Peyer's patch (tissue), 4 donors: Measurements from ENCODE around the gene CCDC88A. TPM values are rescaled to one million over a fixed set of nuclear protein-coding genes. Genes with fewer than 3 reads are reported as not detected.
"Not testable (repeated sequence)": the region's sequence is repeated elsewhere in the genome, so short reads cannot be mapped to it uniquely, and the experiment has no call there.

Experiments used
- DNase-seq, 3 donors: peaks; one replicate each; pipeline ENCODE4 v3.0.0-alpha.2; 2017 to 2019
- H3K27ac ChIP-seq, 4 donors: fragments of 200-600 bp; sonication (generic); one replicate each; pipeline ENCODE4 v1.5.1; 2016 to 2019
- H3K27me3 ChIP-seq, 2 donors: fragments of 200-600 bp; sonication (generic); one replicate each; pipeline ENCODE4 v1.5.1; 2019
- H3K36me3 ChIP-seq, 3 donors: fragments of 200-600 bp; sonication (generic); one replicate each; pipeline ENCODE4 v1.5.1; 2016 to 2019
- H3K4me1 ChIP-seq, 4 donors: fragments of 200-600 bp; sonication (generic); one replicate each; pipeline ENCODE4 v1.5.1; 2016 to 2019
- H3K4me3 ChIP-seq, 4 donors: fragments of 200-600 bp; sonication (generic); 1 replicate in 3 of 4; 2 replicates in 1 of 4; pipeline ENCODE4 v1.5.1; 2016 to 2019; ENCODE audit warnings: mild to moderate bottlenecking in 1 of 4
- H3K9me3 ChIP-seq, 4 donors: fragments of 200-600 bp; sonication (generic); one replicate each; pipeline ENCODE4 v1.5.1; 2016 to 2019; ENCODE audit warnings: mild to moderate bottlenecking in 1 of 4
- CTCF ChIP-seq, 6 experiments: fragments of 450-650 bp in 4 of 6; fragments of 200-600 bp in 2 of 6; sonication (generic) in 1 of 6; IDR thresholded peaks; one replicate each; pipeline ENCODE4 v1.5.1; 2017 to 2019; ENCODE audit warnings: antibody characterized with exemption in 6 of 6, mild to moderate bottlenecking in 3 of 6, moderate library complexity in 1 of 6
- POLR2A ChIP-seq, 2 donors: fragments of 450-650 bp; IDR thresholded peaks; one replicate each; pipeline ENCODE4 v1.5.1; 2017; ENCODE audit warnings: antibody characterized with exemption in 2 of 2, mild to moderate bottlenecking in 2 of 2, moderate library complexity in 2 of 2
- total RNA-seq, 4 donors: library from RNA; depleted of rRNA; stranded (reverse); fragments of >200 nt; gene quantifications; one replicate each; pipeline ENCODE4 v1.1.0, GENCODE V29; 2016

The CCDC88A gene
- total RNA-seq, 4 donors from 2014 or later: 7.7 to 95.7 (median 16.9) TPM

GRCh38 chr2:55459279-55459678 is 39.6 kb upstream of the CCDC88A start:
- H3K27ac ChIP-seq: no peak overlapping the region
- H3K4me1 ChIP-seq: no peaks in the 10 kb centered on the region
- no peaks in the 10 kb centered on the region for H3K27me3 ChIP-seq
- H3K36me3 ChIP-seq: no peaks in the 10 kb centered on the region
- no peaks in the 10 kb centered on the region for H3K9me3 ChIP-seq
- no peak for TF ChIP-seq POLR2A (IDR thresholded peaks at IDR 0.05)
- TF ChIP-seq CTCF (IDR thresholded peaks at IDR 0.05): no peak
- H3K4me3 ChIP-seq: no peak overlapping the region
- no peak for DNase-seq

GRCh38 chr2:55454121-55454520 is 34.5 kb upstream of the CCDC88A start:
- Histone ChIP-seq H3K36me3 (no peaks in the 10 kb centered on the region), H3K4me3 (no peak overlapping the region)
- DNase-seq: no peak

GRCh38 chr2:55452879-55453278 is 33.2 kb upstream of the CCDC88A start:
- Histone ChIP-seq H3K4me3 (no peak overlapping the region), H3K9me3 (no peaks in the 10 kb centered on the region), H3K27me3 (no peaks in the 10 kb centered on the region), H3K36me3 (no peaks in the 10 kb centered on the region), H3K4me1 (no peaks in the 10 kb centered on the region), H3K27ac (no peak overlapping the region)
- no peak for DNase-seq
- TF ChIP-seq CTCF (IDR thresholded peaks at IDR 0.05) (no peak), POLR2A (IDR thresholded peaks at IDR 0.05) (no peak)

More at GRCh38 chr2:55454121-55454520, 34.5 kb upstream of the CCDC88A start:
- Histone ChIP-seq H3K27me3 (no peaks in the 10 kb centered on the region), H3K9me3 (no peaks in the 10 kb centered on the region), H3K27ac (no peak overlapping the region), H3K4me1 (no peaks in the 10 kb centered on the region)
- no peak for TF ChIP-seq CTCF (IDR thresholded peaks at IDR 0.05)
- no peak for TF ChIP-seq POLR2A (IDR thresholded peaks at IDR 0.05)

- DNase-seq: no peak
- TF ChIP-seq POLR2A (IDR thresholded peaks at IDR 0.05) (no peak), CTCF (IDR thresholded peaks at IDR 0.05) (no peak)
- no peaks in the 10 kb centered on the region for H3K36me3 ChIP-seq
These were observed 32.0 kb upstream of the CCDC88A start for GRCh38 chr2:55451699-55452098.

GRCh38 chr2:55450014-55450413 is 30.4 kb upstream of the CCDC88A start:
- not testable (repeated sequence) for H3K27ac ChIP-seq, H3K27me3 ChIP-seq, H3K9me3 ChIP-seq, H3K4me1 ChIP-seq, H3K36me3 ChIP-seq, DNase-seq, H3K4me3 ChIP-seq

More at GRCh38 chr2:55451699-55452098, 32.0 kb upstream of the CCDC88A start:
- no peaks in the 10 kb centered on the region for H3K9me3 ChIP-seq
- no peaks in the 10 kb centered on the region for H3K4me1 ChIP-seq
- H3K27me3 ChIP-seq: no peaks in the 10 kb centered on the region
- H3K4me3 ChIP-seq: no peak overlapping the region
- no peak overlapping the region for H3K27ac ChIP-seq

- H3K27ac ChIP-seq, DNase-seq, H3K36me3 ChIP-seq, H3K4me1 ChIP-seq, H3K27me3 ChIP-seq, H3K9me3 ChIP-seq, H3K4me3 ChIP-seq: not testable (repeated sequence)
These were observed 22.5 kb upstream of the CCDC88A start for GRCh38 chr2:55442045-55442760.
